ENCODE measurements around the gene LMX1B. TPM values are rescaled to one million over a fixed set of nuclear protein-coding genes. Genes with fewer than 3 reads are reported as not detected.

The LMX1B gene
- total RNA-seq, 1 experiment from 2014 or later, result not detected

- H3K27me3 ChIP-seq (ENCODE audit: low read length), result no peaks in the 10 kb centered on the region
- H3K27ac ChIP-seq (ENCODE audit: low read length), result no peak overlapping the region
- no peak for DNase-seq
- no peak overlapping the region for H3K9ac ChIP-seq (ENCODE audit: low read length)
- no peak overlapping the region for H2AFZ ChIP-seq (ENCODE audit: low read length)
- no peaks in the 10 kb centered on the region for H3K9me3 ChIP-seq (ENCODE audit: low read length)
- no peaks in the 10 kb centered on the region for H4K20me1 ChIP-seq (ENCODE audit: insufficient read depth, low read depth, low read length)
- H3K79me2 ChIP-seq (ENCODE audit: low read length), result no peaks in the 10 kb centered on the region
- H3K4me3 ChIP-seq (ENCODE audit: low read length), result no peak overlapping the region
- no peaks in the 10 kb centered on the region for H3K36me3 ChIP-seq (ENCODE audit: insufficient read depth, low read length)
- no peak overlapping the region for H3K4me2 ChIP-seq (ENCODE audit: low read depth, low read length, poor library complexity, severe bottlenecking)
- H3K9me2 ChIP-seq (replicated peaks; ENCODE audit: insufficient read depth, low read length), result no peaks in the 10 kb centered on the region
- H3K4me1 ChIP-seq (ENCODE audit: low read length), result no peaks in the 10 kb centered on the region
These were observed 25.7 kb downstream of the LMX1B start for GRCh38 chr9:126639318-126640000.

- Histone ChIP-seq H3K9ac (ENCODE audit: low read length) (no peak overlapping the region), H3K27me3 (ENCODE audit: low read length) (no peaks in the 10 kb centered on the region), H3K4me3 (ENCODE audit: low read length) (no peak overlapping the region), H3K27ac (ENCODE audit: low read length) (no peak overlapping the region), H3K4me1 (ENCODE audit: low read length) (no peaks in the 10 kb centered on the region), H2AFZ (ENCODE audit: low read length) (no peak overlapping the region), H3K79me2 (ENCODE audit: low read length) (no peaks in the 10 kb centered on the region), H4K20me1 (ENCODE audit: insufficient read depth, low read depth, low read length) (no peaks in the 10 kb centered on the region; the same call in 1 of the 2 replicates), H3K36me3 (ENCODE audit: insufficient read depth, low read length) (no peaks in the 10 kb centered on the region), H3K9me2 (replicated peaks; ENCODE audit: insufficient read depth, low read length) (no peaks in the 10 kb centered on the region), H3K9me3 (ENCODE audit: low read length) (no peaks in the 10 kb centered on the region), H3K4me2 (ENCODE audit: low read depth, low read length, poor library complexity, severe bottlenecking) (no peak overlapping the region)
- no peak for DNase-seq
These were observed 27.6 kb downstream of the LMX1B start for GRCh38 chr9:126641118-126641851.

GRCh38 chr9:126642010-126642744, 28.4 kb downstream of the LMX1B start:
- no peaks in the 10 kb centered on the region; the same call in 1 of the 2 replicates for H4K20me1 ChIP-seq (ENCODE audit: insufficient read depth, low read depth, low read length)
- no peak overlapping the region for H2AFZ ChIP-seq (ENCODE audit: low read length)
- no peaks in the 10 kb centered on the region for H3K4me1 ChIP-seq (ENCODE audit: low read length)
- H3K9me3 ChIP-seq (ENCODE audit: low read length), result no peaks in the 10 kb centered on the region
- no peaks in the 10 kb centered on the region for H3K27me3 ChIP-seq (ENCODE audit: low read length)
- H3K36me3 ChIP-seq (ENCODE audit: insufficient read depth, low read length), result no peaks in the 10 kb centered on the region
- no peak overlapping the region for H3K4me2 ChIP-seq (ENCODE audit: low read depth, low read length, poor library complexity, severe bottlenecking)
- no peaks in the 10 kb centered on the region for H3K9me2 ChIP-seq (replicated peaks; ENCODE audit: insufficient read depth, low read length)
- H3K27ac ChIP-seq (ENCODE audit: low read length), result no peak overlapping the region
- no peaks in the 10 kb centered on the region for H3K79me2 ChIP-seq (ENCODE audit: low read length)
- no peak overlapping the region for H3K4me3 ChIP-seq (ENCODE audit: low read length)
- H3K9ac ChIP-seq (ENCODE audit: low read length), result no peak overlapping the region
- no peak for DNase-seq

- no peak overlapping the region for H3K4me2 ChIP-seq (ENCODE audit: low read depth, low read length, poor library complexity, severe bottlenecking)
- H3K4me1 ChIP-seq (ENCODE audit: low read length), result no peaks in the 10 kb centered on the region
- H3K9ac ChIP-seq (ENCODE audit: low read length), result no peak overlapping the region
- H3K9me2 ChIP-seq (replicated peaks; ENCODE audit: insufficient read depth, low read length), result no peaks in the 10 kb centered on the region
- H3K9me3 ChIP-seq (ENCODE audit: low read length), result no peaks in the 10 kb centered on the region
- H3K27me3 ChIP-seq (ENCODE audit: low read length), result no peaks in the 10 kb centered on the region
- no peaks in the 10 kb centered on the region; the same call in 1 of the 2 replicates for H4K20me1 ChIP-seq (ENCODE audit: insufficient read depth, low read depth, low read length)
- DNase-seq, result no peak
- H3K27ac ChIP-seq (ENCODE audit: low read length), result no peak overlapping the region
- no peak overlapping the region for H2AFZ ChIP-seq (ENCODE audit: low read length)
- H3K4me3 ChIP-seq (ENCODE audit: low read length), result no peak overlapping the region
- no peaks in the 10 kb centered on the region for H3K36me3 ChIP-seq (ENCODE audit: insufficient read depth, low read length)
- no peaks in the 10 kb centered on the region for H3K79me2 ChIP-seq (ENCODE audit: low read length)
These were observed 29.1 kb downstream of the LMX1B start for GRCh38 chr9:126642839-126643238.

GRCh38 chr9:126643945-126644527, 30.3 kb downstream of the LMX1B start:
- H3K4me2 ChIP-seq (ENCODE audit: low read depth, low read length, poor library complexity, severe bottlenecking), result no peak overlapping the region
- no peaks in the 10 kb centered on the region for H3K9me3 ChIP-seq (ENCODE audit: low read length)
- H2AFZ ChIP-seq (ENCODE audit: low read length), result no peak overlapping the region
- no peak for DNase-seq
- H3K4me1 ChIP-seq (ENCODE audit: low read length), result no peaks in the 10 kb centered on the region
- no peaks in the 10 kb centered on the region; the same call in 1 of the 2 replicates for H4K20me1 ChIP-seq (ENCODE audit: insufficient read depth, low read depth, low read length)
- H3K27ac ChIP-seq (ENCODE audit: low read length), result no peak overlapping the region
- no peak overlapping the region for H3K9ac ChIP-seq (ENCODE audit: low read length)
- no peaks in the 10 kb centered on the region for H3K9me2 ChIP-seq (replicated peaks; ENCODE audit: insufficient read depth, low read length)
- H3K4me3 ChIP-seq (ENCODE audit: low read length), result no peak overlapping the region
- H3K79me2 ChIP-seq (ENCODE audit: low read length), result no peaks in the 10 kb centered on the region
- no peaks in the 10 kb centered on the region for H3K36me3 ChIP-seq (ENCODE audit: insufficient read depth, low read length)
- no peaks in the 10 kb centered on the region for H3K27me3 ChIP-seq (ENCODE audit: low read length)

- Histone ChIP-seq H3K9me2 (replicated peaks; ENCODE audit: insufficient read depth, low read length) (no peaks in the 10 kb centered on the region), H3K27me3 (ENCODE audit: low read length) (no peaks in the 10 kb centered on the region)
These were observed 32.4 kb downstream of the LMX1B start for GRCh38 chr9:126646162-126646561.

GRCh38 chr9:126647585-126648411, 34.1 kb downstream of the LMX1B start:
- Histone ChIP-seq H3K9ac (ENCODE audit: low read length) (no peak overlapping the region), H2AFZ (ENCODE audit: low read length) (no peak overlapping the region), H3K4me2 (ENCODE audit: low read depth, low read length, poor library complexity, severe bottlenecking) (no peak overlapping the region), H3K4me3 (ENCODE audit: low read length) (no peak overlapping the region), H3K27me3 (ENCODE audit: low read length) (no peaks in the 10 kb centered on the region), H3K9me3 (ENCODE audit: low read length) (no peaks in the 10 kb centered on the region), H3K27ac (ENCODE audit: low read length) (no peak overlapping the region), H4K20me1 (ENCODE audit: insufficient read depth, low read depth, low read length) (no peaks in the 10 kb centered on the region; the same call in 1 of the 2 replicates), H3K9me2 (replicated peaks; ENCODE audit: insufficient read depth, low read length) (no peaks in the 10 kb centered on the region), H3K36me3 (ENCODE audit: insufficient read depth, low read length) (no peaks in the 10 kb centered on the region), H3K4me1 (ENCODE audit: low read length) (no peaks in the 10 kb centered on the region), H3K79me2 (ENCODE audit: low read length) (no peaks in the 10 kb centered on the region)
- DNase-seq, result no peak

More at GRCh38 chr9:126646162-126646561, 32.4 kb downstream of the LMX1B start:
- Histone ChIP-seq H2AFZ (ENCODE audit: low read length) (no peak overlapping the region), H3K4me3 (ENCODE audit: low read length) (no peak overlapping the region), H3K27ac (ENCODE audit: low read length) (no peak overlapping the region), H4K20me1 (ENCODE audit: insufficient read depth, low read depth, low read length) (no peaks in the 10 kb centered on the region; the same call in 1 of the 2 replicates), H3K36me3 (ENCODE audit: insufficient read depth, low read length) (no peaks in the 10 kb centered on the region), H3K79me2 (ENCODE audit: low read length) (no peaks in the 10 kb centered on the region), H3K9me3 (ENCODE audit: low read length) (no peaks in the 10 kb centered on the region), H3K4me1 (ENCODE audit: low read length) (no peaks in the 10 kb centered on the region), H3K9ac (ENCODE audit: low read length) (no peak overlapping the region), H3K4me2 (ENCODE audit: low read depth, low read length, poor library complexity, severe bottlenecking) (no peak overlapping the region)
- no peak for DNase-seq

Measured in Karpas-422 (cell line).